ENCODE results near the gene RANGAP1.
A peak's percentile ranks its signal among the peaks of the same experiment; 100 is the strongest.
"Not testable (repeated sequence)": the region's sequence is repeated elsewhere in the genome, so short reads cannot be mapped to it uniquely, and the experiment has no call there.

RANGAP1 gene

GRCh38 chr22:41308054-41308453 is 22.1 kb upstream of the RANGAP1 start:
- H3K4me3 Mint-ChIP-seq, result no peak overlapping the region
- H3K36me3 Mint-ChIP-seq (ENCODE audit: low read depth), result peaks cover 28% of the 10 kb centered on the region
- peaks cover 51% of the 10 kb centered on the region for H3K4me1 Mint-ChIP-seq (ENCODE audit: low read depth)
- H3K27ac Mint-ChIP-seq, result peak overlapping the region; percentile 58
- no peaks in the 10 kb centered on the region for H3K27me3 Mint-ChIP-seq
- H3K9me3 Mint-ChIP-seq, result no peaks in the 10 kb centered on the region

GRCh38 chr22:41305646-41306045 is 19.7 kb upstream of the RANGAP1 start:
- H3K4me1 Mint-ChIP-seq (ENCODE audit: low read depth), result peaks cover 49% of the 10 kb centered on the region
- no peaks in the 10 kb centered on the region for H3K27me3 Mint-ChIP-seq
- H3K4me3 Mint-ChIP-seq, result no peak overlapping the region
- H3K27ac Mint-ChIP-seq, result no peak overlapping the region
- H3K9me3 Mint-ChIP-seq, result no peaks in the 10 kb centered on the region
- H3K36me3 Mint-ChIP-seq (ENCODE audit: low read depth), result peaks cover 28% of the 10 kb centered on the region

GRCh38 chr22:41302811-41303210 is 16.8 kb upstream of the RANGAP1 start:
- Mint-ChIP-seq H3K27ac (peak overlapping the region; percentile 79), H3K27me3 (no peaks in the 10 kb centered on the region), H3K4me1 (ENCODE audit: low read depth) (peaks cover 42% of the 10 kb centered on the region), H3K36me3 (ENCODE audit: low read depth) (peaks cover 19% of the 10 kb centered on the region), H3K4me3 (peak overlapping the region; percentile 76), H3K9me3 (no peaks in the 10 kb centered on the region)

- Mint-ChIP-seq H3K4me3 (peak overlapping the region; percentile 76), H3K9me3 (no peaks in the 10 kb centered on the region), H3K36me3 (ENCODE audit: low read depth) (peaks cover 15% of the 10 kb centered on the region), H3K27ac (peak overlapping the region; percentile 79), H3K4me1 (ENCODE audit: low read depth) (peaks cover 37% of the 10 kb centered on the region), H3K27me3 (no peaks in the 10 kb centered on the region)
Observed at GRCh38 chr22:41302021-41302767, 16.2 kb upstream of the RANGAP1 start.

GRCh38 chr22:41301085-41302020 is 15.4 kb upstream of the RANGAP1 start, which contains the start of gene ZC3H7B:
Gene ZC3H7B, plus strand, starts transcription at chr22:41301525. Its CDS starts 19,136 bp downstream, at chr22:41320661.
- peaks cover 13% of the 10 kb centered on the region for H3K36me3 Mint-ChIP-seq (ENCODE audit: low read depth)
- no peaks in the 10 kb centered on the region for H3K9me3 Mint-ChIP-seq
- H3K4me3 Mint-ChIP-seq, result peak within 1 kb of the TSS; percentile 76
- H3K4me1 Mint-ChIP-seq (ENCODE audit: low read depth), result peaks cover 36% of the 10 kb centered on the region
- no peaks in the 10 kb centered on the region for H3K27me3 Mint-ChIP-seq
- peak within 1 kb of the TSS; percentile 79 for H3K27ac Mint-ChIP-seq

- peak overlapping the region; percentile 76 for H3K4me3 Mint-ChIP-seq
- peaks cover 31% of the 10 kb centered on the region for H3K4me1 Mint-ChIP-seq (ENCODE audit: low read depth)
- H3K27ac Mint-ChIP-seq, result peak overlapping the region; percentile 58
- no peaks in the 10 kb centered on the region for H3K27me3 Mint-ChIP-seq
- H3K36me3 Mint-ChIP-seq (ENCODE audit: low read depth), result peaks cover 9% of the 10 kb centered on the region
- no peaks in the 10 kb centered on the region for H3K9me3 Mint-ChIP-seq
Observed at GRCh38 chr22:41300661-41301060, 14.7 kb upstream of the RANGAP1 start.

- Mint-ChIP-seq H3K4me1 (ENCODE audit: low read depth) (peaks cover 6% of the 10 kb centered on the region), H3K36me3 (ENCODE audit: low read depth) (no peaks in the 10 kb centered on the region), H3K27me3 (no peaks in the 10 kb centered on the region), H3K9me3 (no peaks in the 10 kb centered on the region), H3K27ac (no peak overlapping the region), H3K4me3 (no peak overlapping the region)
Observed at GRCh38 chr22:41296826-41297667, 11.1 kb upstream of the RANGAP1 start.

GRCh38 chr22:41294816-41295215 is 8.8 kb upstream of the RANGAP1 start:
- not testable (repeated sequence) for H3K9me3 Mint-ChIP-seq; H3K4me3 Mint-ChIP-seq; H3K27ac Mint-ChIP-seq; H3K36me3 Mint-ChIP-seq (ENCODE audit: low read depth); H3K4me1 Mint-ChIP-seq (ENCODE audit: low read depth); H3K27me3 Mint-ChIP-seq

GRCh38 chr22:41290262-41291221 is 4.6 kb upstream of the RANGAP1 start:
- Mint-ChIP-seq H3K4me1 (ENCODE audit: low read depth) (peaks cover 16% of the 10 kb centered on the region), H3K27me3 (no peaks in the 10 kb centered on the region), H3K27ac (no peak overlapping the region), H3K36me3 (ENCODE audit: low read depth) (no peaks in the 10 kb centered on the region), H3K4me3 (no peak overlapping the region), H3K9me3 (no peaks in the 10 kb centered on the region)

GRCh38 chr22:41289671-41290070 is 3.7 kb upstream of the RANGAP1 start:
- H3K9me3 Mint-ChIP-seq, result no peaks in the 10 kb centered on the region
- H3K4me1 Mint-ChIP-seq (ENCODE audit: low read depth), result peaks cover 21% of the 10 kb centered on the region
- no peak overlapping the region for H3K27ac Mint-ChIP-seq
- no peak overlapping the region for H3K4me3 Mint-ChIP-seq
- peaks cover 5% of the 10 kb centered on the region for H3K36me3 Mint-ChIP-seq (ENCODE audit: low read depth)
- H3K27me3 Mint-ChIP-seq, result no peaks in the 10 kb centered on the region

GRCh38 chr22:41288245-41288946 is 2.4 kb upstream of the RANGAP1 start:
- no peak overlapping the region for H3K4me3 Mint-ChIP-seq
- no peaks in the 10 kb centered on the region for H3K27me3 Mint-ChIP-seq
- H3K27ac Mint-ChIP-seq, result peak overlapping the region; percentile 10
- peaks cover 11% of the 10 kb centered on the region for H3K36me3 Mint-ChIP-seq (ENCODE audit: low read depth)
- H3K4me1 Mint-ChIP-seq (ENCODE audit: low read depth), result peaks cover 30% of the 10 kb centered on the region
- no peaks in the 10 kb centered on the region for H3K9me3 Mint-ChIP-seq

GRCh38 chr22:41286639-41287091 is 678 bp upstream of the RANGAP1 start:
- H3K36me3 Mint-ChIP-seq (ENCODE audit: low read depth), result peaks cover 21% of the 10 kb centered on the region
- peak overlapping the region; percentile 92 for H3K27ac Mint-ChIP-seq

GRCh38 chr22:41285441-41285819 is 557 bp downstream of the RANGAP1 start:
- Mint-ChIP-seq H3K9me3 (no peaks in the 10 kb centered on the region), H3K4me3 (peak overlapping the region; percentile 94), H3K27me3 (no peaks in the 10 kb centered on the region), H3K4me1 (ENCODE audit: low read depth) (peaks cover 46% of the 10 kb centered on the region), H3K36me3 (ENCODE audit: low read depth) (peaks cover 32% of the 10 kb centered on the region), H3K27ac (peak overlapping the region; percentile 92)

More at GRCh38 chr22:41286639-41287091, 678 bp upstream of the RANGAP1 start:
- peaks cover 40% of the 10 kb centered on the region for H3K4me1 Mint-ChIP-seq (ENCODE audit: low read depth)
- H3K9me3 Mint-ChIP-seq, result no peaks in the 10 kb centered on the region
- peak overlapping the region; percentile 94 for H3K4me3 Mint-ChIP-seq
- no peaks in the 10 kb centered on the region for H3K27me3 Mint-ChIP-seq
